Measurements from ENCODE around the gene ZNRF1. TPM values are rescaled to one million over a fixed set of nuclear protein-coding genes. Genes with fewer than 3 reads are reported as not detected.

ZNRF1 gene
- total RNA-seq, 5 donors from 2014 or later (not counting 1 experiment from before 2014, with no cell fraction given), result 5.5 to 7.8 (median 7.5) TPM

- peaks cover 6 to 11% (median 11%) of the 10 kb centered on the region in 3 donors for H3K4me1 Mint-ChIP-seq
- no peak overlapping the region for H3K27ac Mint-ChIP-seq
- ATAC-seq (replicated peaks in 1 of 4), result no peak
- H3K9me3 ChIP-seq, result no peaks in the 10 kb centered on the region
- ChIA-PET CTCF (interaction anchor here in 1 of 2 donors (0.5 kb wide), 1 partner anchor 109 kb away, joined by 3 read pairs; no protein-coding TSS in a partner anchor), POLR2A (no interaction called here)
- peaks cover 0 to 5% of the 10 kb centered on the region in 2 donors for H3K36me3 ChIP-seq (ENCODE audit: control insufficient read depth in 2 of 2, extremely low read depth in 1 of 2, insufficient read depth in 1 of 2, low read length in 1 of 2)
- H3K27me3 ChIP-seq (replicated peaks in 1 of 2; ENCODE audit: control insufficient read depth in 2 of 2, extremely low read depth in 1 of 2, insufficient read depth in 2 of 2, low read length in 1 of 2), result no peaks in the 10 kb centered on the region
- H3K36me3 Mint-ChIP-seq, result no peaks in the 10 kb centered on the region
- H3K4me3 ChIP-seq (ENCODE audit: control insufficient read depth in 1 of 2, extremely low read depth in 1 of 2, low read length in 1 of 2), result no peak overlapping the region
- no peak overlapping the region for H3K27ac ChIP-seq (ENCODE audit: low read length)
- no peaks in the 10 kb centered on the region for H3K9me3 Mint-ChIP-seq
- WGBS (ENCODE audit: insufficient coverage), result 100% methylated on average over 1 of the region's 7 CpGs
- H3K27me3 Mint-ChIP-seq, result no peaks in the 10 kb centered on the region
- DNase-seq, result no peak
- no peak overlapping the region for H3K4me3 Mint-ChIP-seq
- H3K4me1 ChIP-seq (ENCODE audit: control insufficient read depth in 1 of 2, extremely low read depth in 1 of 2, insufficient read depth in 2 of 2, low read length in 2 of 2), result peaks cover 0 to 7% of the 10 kb centered on the region in 2 experiments
Observed at GRCh38 chr16:75092777-75093176, 94.0 kb downstream of the ZNRF1 start.

GRCh38 chr16:75093598-75094540 lies 95.0 kb downstream of the ZNRF1 start:
- ATAC-seq (replicated peaks in 1 of 4), result no peak
- ChIA-PET POLR2A (no interaction called here), CTCF (no interaction called here)

GRCh38 chr16:75095204-75095621 lies 96.4 kb downstream of the ZNRF1 start:
- no peak for ATAC-seq (replicated peaks in 1 of 4)
- H3K9me3 Mint-ChIP-seq, result no peaks in the 10 kb centered on the region
- no peak overlapping the region for H3K4me3 Mint-ChIP-seq
- peaks cover 25 to 31% (median 30%) of the 10 kb centered on the region in 3 donors for H3K4me1 Mint-ChIP-seq
- Histone ChIP-seq H3K9me3 (no peaks in the 10 kb centered on the region), H3K27ac (ENCODE audit: low read length) (no peak overlapping the region), H3K36me3 (ENCODE audit: control insufficient read depth in 2 of 2, extremely low read depth in 1 of 2, insufficient read depth in 1 of 2, low read length in 1 of 2) (peaks cover 0 to 5% of the 10 kb centered on the region in 2 donors), H3K4me3 (ENCODE audit: control insufficient read depth in 1 of 2, extremely low read depth in 1 of 2, low read length in 1 of 2) (no peak overlapping the region), H3K27me3 (replicated peaks in 1 of 2; ENCODE audit: control insufficient read depth in 2 of 2, extremely low read depth in 1 of 2, insufficient read depth in 2 of 2, low read length in 1 of 2) (no peaks in the 10 kb centered on the region), H3K4me1 (ENCODE audit: control insufficient read depth in 1 of 2, extremely low read depth in 1 of 2, insufficient read depth in 2 of 2, low read length in 2 of 2) (peaks cover 13 to 32% of the 10 kb centered on the region in 2 experiments)
- DNase-seq, result no peak
- H3K27me3 Mint-ChIP-seq, result no peaks in the 10 kb centered on the region
- H3K27ac Mint-ChIP-seq, result no peak overlapping the region
- H3K36me3 Mint-ChIP-seq, result no peaks in the 10 kb centered on the region
- 93% methylated on average over 11 of the region's 14 CpGs for WGBS (ENCODE audit: insufficient coverage)
- ChIA-PET POLR2A (no interaction called here), CTCF (no interaction called here)

More at GRCh38 chr16:75093598-75094540, 95.0 kb downstream of the ZNRF1 start:
- H3K27me3 ChIP-seq (replicated peaks in 1 of 2; ENCODE audit: control insufficient read depth in 2 of 2, extremely low read depth in 1 of 2, insufficient read depth in 2 of 2, low read length in 1 of 2), result no peaks in the 10 kb centered on the region
- H3K4me3 Mint-ChIP-seq, result no peak overlapping the region
- no peaks in the 10 kb centered on the region for H3K27me3 Mint-ChIP-seq
- no peak for DNase-seq
- no peak overlapping the region for H3K27ac ChIP-seq (ENCODE audit: low read length)
- H3K27ac Mint-ChIP-seq, result no peak overlapping the region
- peaks cover 3 to 18% of the 10 kb centered on the region in 2 experiments for H3K4me1 ChIP-seq (ENCODE audit: control insufficient read depth in 1 of 2, extremely low read depth in 1 of 2, insufficient read depth in 2 of 2, low read length in 2 of 2)
- no peak overlapping the region for H3K4me3 ChIP-seq (ENCODE audit: control insufficient read depth in 1 of 2, extremely low read depth in 1 of 2, low read length in 1 of 2)
- 97% methylated on average over 13 of the region's 23 CpGs for WGBS (ENCODE audit: insufficient coverage)
- no peaks in the 10 kb centered on the region for H3K36me3 Mint-ChIP-seq
- peaks cover 11 to 21% (median 17%) of the 10 kb centered on the region in 3 donors for H3K4me1 Mint-ChIP-seq
- H3K9me3 ChIP-seq, result no peaks in the 10 kb centered on the region
- peaks cover 0 to 5% of the 10 kb centered on the region in 2 donors for H3K36me3 ChIP-seq (ENCODE audit: control insufficient read depth in 2 of 2, extremely low read depth in 1 of 2, insufficient read depth in 1 of 2, low read length in 1 of 2)
- no peaks in the 10 kb centered on the region for H3K9me3 Mint-ChIP-seq

- ATAC-seq (replicated peaks in 1 of 4), result no peak
- Mint-ChIP-seq H3K27ac (peak overlapping the region; percentile 39 to 73), H3K4me1 (peaks cover 29 to 42% (median 42%) of the 10 kb centered on the region in 3 donors), H3K27me3 (no peaks in the 10 kb centered on the region), H3K4me3 (no peak overlapping the region), H3K36me3 (no peaks in the 10 kb centered on the region), H3K9me3 (no peaks in the 10 kb centered on the region)
- Histone ChIP-seq H3K4me3 (ENCODE audit: control insufficient read depth in 1 of 2, extremely low read depth in 1 of 2, low read length in 1 of 2) (no peak overlapping the region), H3K9me3 (no peaks in the 10 kb centered on the region), H3K4me1 (ENCODE audit: control insufficient read depth in 1 of 2, extremely low read depth in 1 of 2, insufficient read depth in 2 of 2, low read length in 2 of 2) (peaks cover 16 to 40% of the 10 kb centered on the region in 2 experiments), H3K36me3 (ENCODE audit: control insufficient read depth in 2 of 2, extremely low read depth in 1 of 2, insufficient read depth in 1 of 2, low read length in 1 of 2) (peaks cover 0 to 5% of the 10 kb centered on the region in 2 donors), H3K27me3 (replicated peaks in 1 of 2; ENCODE audit: control insufficient read depth in 2 of 2, extremely low read depth in 1 of 2, insufficient read depth in 2 of 2, low read length in 1 of 2) (no peaks in the 10 kb centered on the region), H3K27ac (ENCODE audit: low read length) (no peak overlapping the region)
- ChIA-PET CTCF (interaction anchor here (0.8 to 1.3 kb wide), 2 partner anchors 15 kb away, joined by 4 read pairs; no protein-coding TSS in a partner anchor), POLR2A (no interaction called here)
- 75% methylated on average over 1 of the region's 6 CpGs for WGBS (ENCODE audit: insufficient coverage)
- no peak for DNase-seq
Observed at GRCh38 chr16:75096656-75097055, 97.8 kb downstream of the ZNRF1 start.

GRCh38 chr16:75097191-75097761 lies 98.5 kb downstream of the ZNRF1 start:
- DNase-seq, result no peak
- Histone ChIP-seq H3K27ac (ENCODE audit: low read length) (peak overlapping the region; percentile 69), H3K4me1 (ENCODE audit: control insufficient read depth in 1 of 2, extremely low read depth in 1 of 2, insufficient read depth in 2 of 2, low read length in 2 of 2) (peaks cover 16 to 40% of the 10 kb centered on the region in 2 experiments), H3K9me3 (no peaks in the 10 kb centered on the region), H3K36me3 (ENCODE audit: control insufficient read depth in 2 of 2, extremely low read depth in 1 of 2, insufficient read depth in 1 of 2, low read length in 1 of 2) (peaks cover 0 to 5% of the 10 kb centered on the region in 2 donors), H3K4me3 (ENCODE audit: control insufficient read depth in 1 of 2, extremely low read depth in 1 of 2, low read length in 1 of 2) (no peak overlapping the region), H3K27me3 (replicated peaks in 1 of 2; ENCODE audit: control insufficient read depth in 2 of 2, extremely low read depth in 1 of 2, insufficient read depth in 2 of 2, low read length in 1 of 2) (no peaks in the 10 kb centered on the region)
- WGBS (ENCODE audit: insufficient coverage), result 100% methylated on average over 6 of the region's 10 CpGs
- CTCF ChIA-PET, result interaction anchor here (0.8 to 2.0 kb wide), 3 partner anchors 14 kb away, joined by 4 to 12 read pairs (median 4); no protein-coding TSS in a partner anchor
- no peaks in the 10 kb centered on the region for H3K36me3 Mint-ChIP-seq
- no peaks in the 10 kb centered on the region for H3K27me3 Mint-ChIP-seq
- POLR2A ChIA-PET, result interaction anchor here in 1 of 2 donors (0.6 kb wide), 1 partner anchor 11 kb away, joined by 4 read pairs; no protein-coding TSS in a partner anchor
- no peak for ATAC-seq (replicated peaks in 1 of 4)
- H3K4me1 Mint-ChIP-seq, result peaks cover 29 to 46% (median 45%) of the 10 kb centered on the region in 3 donors
- no peaks in the 10 kb centered on the region for H3K9me3 Mint-ChIP-seq
- H3K27ac Mint-ChIP-seq, result no peak overlapping the region
- no peak overlapping the region for H3K4me3 Mint-ChIP-seq

Measured in T-cell (primary cell).